GM23338 (cell line): ENCODE results near the gene KLHL12. TPM values are rescaled to one million over a fixed set of nuclear protein-coding genes. Genes with fewer than 3 reads are reported as not detected.

Experiments used
- ATAC-seq: fragments of 200-7000 bp; cut with Tn5 transposase; 3 replicates; pipeline ENCODE4 v1.9.1; 2020
- DNase-seq: peaks from one replicate; pipeline ENCODE4 v3.0.0-alpha.2; 2015; ENCODE audit warnings: low spot score
- H2AFZ ChIP-seq: fragments of 200-600 bp; sonication (generic); 2 replicates; pipeline ENCODE4 v1.8.0; 2016; ENCODE audit warnings: antibody characterized with exemption, mild to moderate bottlenecking, moderate library complexity
- H3F3A ChIP-seq: fragments of 200-600 bp; sonication (generic); replicated peaks from 2 replicates; pipeline ENCODE4 v1.8.0; 2017; ENCODE audit warnings: antibody characterized with exemption, mixed run types, low read depth
- H3K27ac ChIP-seq: fragments of 200-600 bp; sonication (generic); 2 replicates; pipeline ENCODE4 v1.6.1; 2016; ENCODE audit warnings: low read depth
- H3K27me3 ChIP-seq: fragments of 200-600 bp; sonication (generic); 2 replicates; pipeline ENCODE4 v1.8.0; 2016; ENCODE audit warnings: mild to moderate bottlenecking, mixed run types, moderate library complexity; ENCODE audit not compliant: insufficient read depth
- H3K36me3 ChIP-seq: fragments of 200-600 bp; sonication (generic); 2 replicates; pipeline ENCODE4 v1.8.0; 2016; ENCODE audit warnings: mild to moderate bottlenecking; ENCODE audit not compliant: insufficient read depth
- H3K4me1 ChIP-seq: fragments of 200-600 bp; sonication (generic); 2 replicates; pipeline ENCODE4 v1.8.0; 2016; ENCODE audit warnings: mild to moderate bottlenecking, moderate library complexity; ENCODE audit not compliant: insufficient read depth
- H3K4me2 ChIP-seq: fragments of 200-600 bp; sonication (generic); 2 replicates; pipeline ENCODE4 v1.7.1; 2017; ENCODE audit warnings: mixed run types
- H3K4me3 ChIP-seq: fragments of 200-600 bp; sonication (generic); 2 replicates; pipeline ENCODE4 v1.6.1; 2016; ENCODE audit warnings: mixed run types
- H3K79me2 ChIP-seq: fragments of 200-600 bp; sonication (generic); replicated peaks from 2 replicates; pipeline ENCODE4 v1.8.0; 2017; ENCODE audit warnings: mild to moderate bottlenecking; ENCODE audit not compliant: insufficient read depth
- H3K9me2 ChIP-seq: fragments of 200-600 bp; sonication (generic); 2 replicates; pipeline ENCODE4 v1.8.0; 2017; ENCODE audit not compliant: insufficient read depth
- H4K20me1 ChIP-seq: fragments of 200-600 bp; sonication (generic); replicated peaks from 2 replicates; pipeline ENCODE4 v1.8.0; 2017; ENCODE audit warnings: mild to moderate bottlenecking; ENCODE audit not compliant: insufficient read depth
- H3K27ac Mint-ChIP-seq: 2 replicates; pipeline ENCODE4 v1.8.0; 2020; ENCODE audit warnings: inconsistent platforms, mild to moderate bottlenecking, moderate library complexity, mixed read lengths
- H3K27me3 Mint-ChIP-seq: 3 replicates; pipeline ENCODE4 v1.8.0; 2022; ENCODE audit warnings: low read depth, mild to moderate bottlenecking, moderate library complexity, mixed read lengths, inconsistent platforms; ENCODE audit not compliant: insufficient read depth, poor library complexity
- H3K36me3 Mint-ChIP-seq: 3 replicates; pipeline ENCODE4 v1.8.0; 2021; ENCODE audit warnings: low read depth, mild to moderate bottlenecking, inconsistent platforms, moderate library complexity, mixed read lengths
- H3K4me1 Mint-ChIP-seq: 3 replicates; pipeline ENCODE4 v1.8.0; 2020; ENCODE audit warnings: mild to moderate bottlenecking, inconsistent platforms, mixed read lengths
- H3K4me3 Mint-ChIP-seq: 3 replicates; pipeline ENCODE4 v1.8.0; 2021; ENCODE audit warnings: moderate library complexity, mild to moderate bottlenecking, inconsistent platforms, mixed read lengths
- H3K9me3 Mint-ChIP-seq: 3 replicates; pipeline ENCODE4 v1.8.0; 2020; ENCODE audit warnings: moderate library complexity, mild to moderate bottlenecking, inconsistent platforms, mixed read lengths
- CREB1 ChIP-seq: fragments of 250-450 bp; sonication (Bioruptor Pico); IDR thresholded peaks from 2 replicates; pipeline ENCODE4 v1.5.0; 2020; ENCODE audit warnings: low read depth, mild to moderate bottlenecking, moderate library complexity
- EZH2 ChIP-seq: fragments of 200-600 bp; sonication (generic); IDR thresholded peaks from one replicate; pipeline ENCODE4 v1.8.0; 2017; ENCODE audit warnings: antibody characterized with exemption, mild to moderate bottlenecking, low read depth; ENCODE audit not compliant: unreplicated experiment
- EZH2phosphoT487 ChIP-seq: fragments of 200-600 bp; sonication (generic); IDR thresholded peaks from one replicate; pipeline ENCODE4 v1.8.1; 2018; ENCODE audit warnings: antibody characterized with exemption; ENCODE audit not compliant: unreplicated experiment
- JUNB ChIP-seq: IDR thresholded peaks from one replicate; pipeline ENCODE4 v1.6.1; 2016; ENCODE audit warnings: antibody characterized with exemption; ENCODE audit not compliant: unreplicated experiment
- NANOG ChIP-seq: IDR thresholded peaks from 2 replicates; pipeline ENCODE4 v1.6.1; 2016; ENCODE audit warnings: antibody characterized with exemption, borderline replicate concordance
- POLR2AphosphoS5 ChIP-seq: IDR thresholded peaks from 2 replicates; pipeline ENCODE4 v1.6.1; 2016; ENCODE audit warnings: antibody characterized with exemption, low read depth
- STAT1 ChIP-seq: IDR thresholded peaks from one replicate; pipeline ENCODE4 v1.6.1; 2016; ENCODE audit warnings: antibody characterized with exemption; ENCODE audit not compliant: unreplicated experiment
- ZNF114 ChIP-seq: fragments of 250-450 bp; sonication (Bioruptor Pico); IDR thresholded peaks from 2 replicates; pipeline ENCODE4 v1.5.0; 2020; ENCODE audit warnings: mild to moderate bottlenecking, moderate library complexity
- ZNF331 ChIP-seq: fragments of 250-450 bp; sonication (Bioruptor Pico); IDR thresholded peaks from 2 replicates; pipeline ENCODE4 v1.5.0; 2020; ENCODE audit warnings: low read depth, mild to moderate bottlenecking, moderate library complexity
- ZNF462 ChIP-seq: fragments of 250-450 bp; sonication (Bioruptor Pico); IDR thresholded peaks from 2 replicates; pipeline ENCODE4 v1.5.0; 2020; ENCODE audit warnings: mild to moderate bottlenecking, moderate library complexity
- polyA plus RNA-seq: library from polyadenylated mRNA; unstranded; fragments of >200 nt; fragmentation: Nextera tagmentation; extraction: Ambion mirVana; gene quantifications from 2 replicates; pipeline ENCODE4 v1.2.1, GENCODE V29; 2016
- total RNA-seq: library from RNA; depleted of rRNA; stranded (reverse); fragments of >200 nt; shearing (Covaris generic); gene quantifications from 2 replicates; pipeline ENCODE4 v1.2.3, GENCODE V29; 2014
- TF ChIP-seq, protein P1 (sequence below): IDR thresholded peaks from 2 replicates; pipeline ENCODE4 v1.6.1; 2016; ENCODE audit warnings: antibody characterized with exemption
- TF ChIP-seq, protein P2 (sequence below): IDR thresholded peaks from one replicate; pipeline ENCODE4 v1.6.1; 2018; ENCODE audit warnings: antibody characterized with exemption; ENCODE audit not compliant: unreplicated experiment
- TF ChIP-seq, protein P3 (sequence below), 2 experiments: fragments of 200-600 bp in 1 of 2; sonication (generic) in 1 of 2; conservative IDR thresholded peaks; 2 replicates each; pipeline versions ENCODE4 v1.5.1 to v1.6.1; 2016 to 2017; ENCODE audit warnings: antibody characterized with exemption in 2 of 2, low read depth in 2 of 2, mild to moderate bottlenecking in 2 of 2, moderate library complexity in 1 of 2

The KLHL12 gene
- total and polyA plus RNA-seq, 2 experiments from 2014 or later, result 14.6 to 27.5 TPM

GRCh38 chr1:202852163-202852904 lies 74.7 kb downstream of the KLHL12 start:
- H3K27me3 Mint-ChIP-seq, result no peaks in the 10 kb centered on the region
- ATAC-seq, result peak; percentile 96
- Histone ChIP-seq H3K27me3 (no peaks in the 10 kb centered on the region), H3K4me3 (no peak overlapping the region), H3K4me1 (no peaks in the 10 kb centered on the region), H3K36me3 (0 out of 2 replicates have a peak, but pooled peaks cover 11% of the 10 kb centered on the region), H3K79me2 (no peaks in the 10 kb centered on the region), H3F3A (0 out of 2 replicates have a peak, but pooled peaks cover 4% of the 10 kb centered on the region), H2AFZ (no peak overlapping the region), H3K27ac (peak overlapping the region; percentile 4), H3K4me2 (no peak overlapping the region), H4K20me1 (no peaks in the 10 kb centered on the region), H3K9me2 (no peaks in the 10 kb centered on the region)
- H3K4me3 Mint-ChIP-seq, result no peak overlapping the region
- peak overlapping the region; percentile 50; the same call in 1 of the 2 replicates for H3K27ac Mint-ChIP-seq
- no peak for TF ChIP-seq NANOG
- TF ChIP-seq ZNF114 (CRISPR knock-in tag), result no peak
- TF ChIP-seq ZNF331 (CRISPR knock-in tag), result no peak
- TF ChIP-seq, protein P1, sequence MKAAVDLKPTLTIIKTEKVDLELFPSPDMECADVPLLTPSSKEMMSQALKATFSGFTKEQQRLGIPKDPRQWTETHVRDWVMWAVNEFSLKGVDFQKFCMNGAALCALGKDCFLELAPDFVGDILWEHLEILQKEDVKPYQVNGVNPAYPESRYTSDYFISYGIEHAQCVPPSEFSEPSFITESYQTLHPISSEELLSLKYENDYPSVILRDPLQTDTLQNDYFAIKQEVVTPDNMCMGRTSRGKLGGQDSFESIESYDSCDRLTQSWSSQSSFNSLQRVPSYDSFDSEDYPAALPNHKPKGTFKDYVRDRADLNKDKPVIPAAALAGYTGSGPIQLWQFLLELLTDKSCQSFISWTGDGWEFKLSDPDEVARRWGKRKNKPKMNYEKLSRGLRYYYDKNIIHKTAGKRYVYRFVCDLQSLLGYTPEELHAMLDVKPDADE, result no peak
- TF ChIP-seq ZNF462 (CRISPR knock-in tag), result no peak
- TF ChIP-seq POLR2AphosphoS5, result 0 out of 2 replicates have a peak, but pooled peaks have one; percentile 16
- TF ChIP-seq, protein P2, sequence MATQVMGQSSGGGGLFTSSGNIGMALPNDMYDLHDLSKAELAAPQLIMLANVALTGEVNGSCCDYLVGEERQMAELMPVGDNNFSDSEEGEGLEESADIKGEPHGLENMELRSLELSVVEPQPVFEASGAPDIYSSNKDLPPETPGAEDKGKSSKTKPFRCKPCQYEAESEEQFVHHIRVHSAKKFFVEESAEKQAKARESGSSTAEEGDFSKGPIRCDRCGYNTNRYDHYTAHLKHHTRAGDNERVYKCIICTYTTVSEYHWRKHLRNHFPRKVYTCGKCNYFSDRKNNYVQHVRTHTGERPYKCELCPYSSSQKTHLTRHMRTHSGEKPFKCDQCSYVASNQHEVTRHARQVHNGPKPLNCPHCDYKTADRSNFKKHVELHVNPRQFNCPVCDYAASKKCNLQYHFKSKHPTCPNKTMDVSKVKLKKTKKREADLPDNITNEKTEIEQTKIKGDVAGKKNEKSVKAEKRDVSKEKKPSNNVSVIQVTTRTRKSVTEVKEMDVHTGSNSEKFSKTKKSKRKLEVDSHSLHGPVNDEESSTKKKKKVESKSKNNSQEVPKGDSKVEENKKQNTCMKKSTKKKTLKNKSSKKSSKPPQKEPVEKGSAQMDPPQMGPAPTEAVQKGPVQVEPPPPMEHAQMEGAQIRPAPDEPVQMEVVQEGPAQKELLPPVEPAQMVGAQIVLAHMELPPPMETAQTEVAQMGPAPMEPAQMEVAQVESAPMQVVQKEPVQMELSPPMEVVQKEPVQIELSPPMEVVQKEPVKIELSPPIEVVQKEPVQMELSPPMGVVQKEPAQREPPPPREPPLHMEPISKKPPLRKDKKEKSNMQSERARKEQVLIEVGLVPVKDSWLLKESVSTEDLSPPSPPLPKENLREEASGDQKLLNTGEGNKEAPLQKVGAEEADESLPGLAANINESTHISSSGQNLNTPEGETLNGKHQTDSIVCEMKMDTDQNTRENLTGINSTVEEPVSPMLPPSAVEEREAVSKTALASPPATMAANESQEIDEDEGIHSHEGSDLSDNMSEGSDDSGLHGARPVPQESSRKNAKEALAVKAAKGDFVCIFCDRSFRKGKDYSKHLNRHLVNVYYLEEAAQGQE, result no peak
- TF ChIP-seq EZH2phosphoT487, result no peak
- TF ChIP-seq, protein P3, sequence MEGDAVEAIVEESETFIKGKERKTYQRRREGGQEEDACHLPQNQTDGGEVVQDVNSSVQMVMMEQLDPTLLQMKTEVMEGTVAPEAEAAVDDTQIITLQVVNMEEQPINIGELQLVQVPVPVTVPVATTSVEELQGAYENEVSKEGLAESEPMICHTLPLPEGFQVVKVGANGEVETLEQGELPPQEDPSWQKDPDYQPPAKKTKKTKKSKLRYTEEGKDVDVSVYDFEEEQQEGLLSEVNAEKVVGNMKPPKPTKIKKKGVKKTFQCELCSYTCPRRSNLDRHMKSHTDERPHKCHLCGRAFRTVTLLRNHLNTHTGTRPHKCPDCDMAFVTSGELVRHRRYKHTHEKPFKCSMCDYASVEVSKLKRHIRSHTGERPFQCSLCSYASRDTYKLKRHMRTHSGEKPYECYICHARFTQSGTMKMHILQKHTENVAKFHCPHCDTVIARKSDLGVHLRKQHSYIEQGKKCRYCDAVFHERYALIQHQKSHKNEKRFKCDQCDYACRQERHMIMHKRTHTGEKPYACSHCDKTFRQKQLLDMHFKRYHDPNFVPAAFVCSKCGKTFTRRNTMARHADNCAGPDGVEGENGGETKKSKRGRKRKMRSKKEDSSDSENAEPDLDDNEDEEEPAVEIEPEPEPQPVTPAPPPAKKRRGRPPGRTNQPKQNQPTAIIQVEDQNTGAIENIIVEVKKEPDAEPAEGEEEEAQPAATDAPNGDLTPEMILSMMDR (conservative IDR thresholded peaks at IDR 0.05; ENCODE audit: low read depth in 2 of 2), result peak; percentile 83 to 92
- TF ChIP-seq CREB1 (CRISPR knock-in tag), result no peak
- TF ChIP-seq JUNB, result no peak
- no peak for TF ChIP-seq STAT1
- TF ChIP-seq EZH2, result no peak
- DNase-seq, result peak; percentile 90
- H3K4me1 Mint-ChIP-seq, result 0 out of 3 replicates have a peak, but pooled peaks cover 2% of the 10 kb centered on the region
- H3K36me3 Mint-ChIP-seq, result peaks cover 44% of the 10 kb centered on the region
- no peaks in the 10 kb centered on the region for H3K9me3 Mint-ChIP-seq
